H1 (cell line): ENCODE data around the gene CFAP74. TPM values are rescaled to one million over a fixed set of nuclear protein-coding genes. Genes with fewer than 3 reads are reported as not detected.
A peak's percentile ranks its signal among the peaks of the same experiment; 100 is the strongest.

Source experiments
- GABPA ChIP-seq: IDR thresholded peaks from 2 replicates; pipeline ENCODE4 v1.6.1; 2011; ENCODE audit warnings: mild to moderate bottlenecking, low read length, moderate library complexity, borderline replicate concordance; ENCODE audit not compliant: insufficient read depth
- RXRA ChIP-seq: IDR thresholded peaks from 2 replicates; pipeline ENCODE4 v1.6.1; 2011; ENCODE audit warnings: low read depth, mild to moderate bottlenecking, low read length, moderate library complexity; ENCODE audit not compliant: insufficient read depth
- SIN3A ChIP-seq, 2 experiments: IDR thresholded peaks in 1 of 2; conservative IDR thresholded peaks in 1 of 2; 2 replicates each; pipeline ENCODE4 v1.6.1; 2011 to 2012; ENCODE audit warnings: low read length in 2 of 2, improper control_type of control experiment in 1 of 2, low read depth in 1 of 2, mild to moderate bottlenecking in 1 of 2
- TCF12 ChIP-seq: IDR thresholded peaks from 2 replicates; pipeline ENCODE4 v1.6.1; 2011; ENCODE audit warnings: low read depth, mild to moderate bottlenecking, low read length
- polyA plus RNA-seq, 7 experiments: library from polyadenylated mRNA; depleted of rRNA in 3 of 7; stranded (reverse) in 5 of 7; unstranded in 2 of 7; fragments of >200 nt in 5 of 7; fragments of 200-250 nt in 2 of 7; gene quantifications; 1 replicate in 5 of 7; 2 replicates in 1 of 7; 4 replicates in 1 of 7; pipeline versions ENCODE4 v1.2.1 to v1.2.3, GENCODE V29; 2011 to 2013; ENCODE audit warnings: missing spikeins in 2 of 7, mixed read lengths in 2 of 7
- total RNA-seq: library from RNA; stranded (reverse); fragmentation: NEBNext Ultra II Directional; extraction: Animal tissue kit (Norgen Biotek cat#: 25700); gene quantifications from 2 replicates; pipeline ENCODE4 v1.2.1, GENCODE V29; 2021
- TF ChIP-seq, protein P1 (sequence below), 3 experiments: IDR thresholded peaks; 1 replicate in 2 of 3; 2 replicates in 1 of 3; pipeline versions ENCODE4 v1.5.1 to v1.6.1; 2011; ENCODE audit warnings: low read length in 3 of 3, mild to moderate bottlenecking in 3 of 3, inconsistent platforms in 2 of 3, low read depth in 1 of 3, moderate library complexity in 1 of 3; ENCODE audit not compliant: insufficient read depth in 1 of 3; ENCODE audit errors: control extremely low read depth in 1 of 3
- TF ChIP-seq, protein P2 (sequence below): IDR thresholded peaks from 2 replicates; pipeline ENCODE4 v1.6.1; 2012; ENCODE audit warnings: inconsistent platforms

CFAP74 gene
- total and polyA plus RNA-seq, 2 of the 8 experiments (the other 6 are each of a cell fraction or from before 2014, with no cell fraction given) = 0.09 to 0.20 TPM

DNA sequence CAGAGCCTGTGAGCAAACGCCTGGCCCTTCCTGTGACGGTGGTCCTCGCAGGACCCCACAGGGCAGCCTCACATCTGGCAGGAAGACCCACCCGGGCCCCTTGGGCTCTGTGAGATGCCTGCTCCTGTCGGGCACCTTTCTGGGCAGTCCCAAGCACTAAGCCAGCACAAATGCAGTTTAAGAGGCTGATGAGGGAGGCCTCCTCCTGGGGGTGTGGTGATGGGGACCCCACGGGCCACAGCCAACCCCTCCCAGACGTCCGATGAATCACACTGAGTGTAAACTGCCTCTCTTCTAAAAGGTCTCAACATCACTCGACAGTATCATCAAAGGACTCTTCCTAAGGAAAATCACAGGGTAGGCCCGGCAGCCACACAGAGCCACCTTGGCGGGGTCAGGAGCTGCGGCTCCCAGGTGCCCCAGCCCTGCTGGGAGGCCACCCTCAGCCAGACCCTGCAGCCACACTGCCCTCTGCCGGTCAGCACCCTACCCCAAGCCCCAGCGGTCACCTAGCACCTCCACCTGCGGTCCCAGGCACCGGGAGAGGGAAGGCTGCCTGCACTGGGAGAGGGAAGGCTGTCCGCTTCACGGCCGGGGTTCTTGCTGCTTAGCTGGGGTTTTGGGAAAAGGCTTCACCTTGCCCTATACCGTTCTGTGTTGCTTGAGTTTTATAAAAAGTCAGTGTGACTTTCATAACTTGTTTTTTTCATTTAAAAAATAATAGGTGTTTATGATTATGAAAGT is 42.8 kb upstream of the CFAP74 start (continued):
- TF ChIP-seq, protein P1, sequence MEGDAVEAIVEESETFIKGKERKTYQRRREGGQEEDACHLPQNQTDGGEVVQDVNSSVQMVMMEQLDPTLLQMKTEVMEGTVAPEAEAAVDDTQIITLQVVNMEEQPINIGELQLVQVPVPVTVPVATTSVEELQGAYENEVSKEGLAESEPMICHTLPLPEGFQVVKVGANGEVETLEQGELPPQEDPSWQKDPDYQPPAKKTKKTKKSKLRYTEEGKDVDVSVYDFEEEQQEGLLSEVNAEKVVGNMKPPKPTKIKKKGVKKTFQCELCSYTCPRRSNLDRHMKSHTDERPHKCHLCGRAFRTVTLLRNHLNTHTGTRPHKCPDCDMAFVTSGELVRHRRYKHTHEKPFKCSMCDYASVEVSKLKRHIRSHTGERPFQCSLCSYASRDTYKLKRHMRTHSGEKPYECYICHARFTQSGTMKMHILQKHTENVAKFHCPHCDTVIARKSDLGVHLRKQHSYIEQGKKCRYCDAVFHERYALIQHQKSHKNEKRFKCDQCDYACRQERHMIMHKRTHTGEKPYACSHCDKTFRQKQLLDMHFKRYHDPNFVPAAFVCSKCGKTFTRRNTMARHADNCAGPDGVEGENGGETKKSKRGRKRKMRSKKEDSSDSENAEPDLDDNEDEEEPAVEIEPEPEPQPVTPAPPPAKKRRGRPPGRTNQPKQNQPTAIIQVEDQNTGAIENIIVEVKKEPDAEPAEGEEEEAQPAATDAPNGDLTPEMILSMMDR (IDR thresholded peaks at IDR 0.05; ENCODE audit: control extremely low read depth in 1 of 3, insufficient read depth in 1 of 3, low read depth in 1 of 3, low read length in 3 of 3) = peak in 2 of 3 experiments; percentile 95 to 96; a peak in 3 of 4 replicates
- TF ChIP-seq TCF12 = peak; percentile 53; the same call in 1 of the 2 replicates
- TF ChIP-seq GABPA = peak; percentile 72; the same call in 1 of the 2 replicates
- TF ChIP-seq SIN3A (conservative IDR thresholded peaks at IDR 0.05 in 1 of 2, IDR thresholded peaks at IDR 0.05 in 1 of 2; ENCODE audit: low read depth in 1 of 2, low read length in 2 of 2) = 0 out of 4 replicates have a peak, but pooled peaks of 1 of the 2 experiments have one; percentile 39
- 0 out of 2 replicates have a peak, but pooled peaks have one; percentile 35 for TF ChIP-seq RXRA
- TF ChIP-seq, protein P2, sequence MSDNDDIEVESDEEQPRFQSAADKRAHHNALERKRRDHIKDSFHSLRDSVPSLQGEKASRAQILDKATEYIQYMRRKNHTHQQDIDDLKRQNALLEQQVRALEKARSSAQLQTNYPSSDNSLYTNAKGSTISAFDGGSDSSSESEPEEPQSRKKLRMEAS = peak; percentile 51; the same call in 1 of the 2 replicates
